ENCODE results near the gene KIF13A.
"Not testable (repeated sequence)": the region's sequence is repeated elsewhere in the genome, so short reads cannot be mapped to it uniquely, and the experiment has no call there.

Gene KIF13A

DNA sequence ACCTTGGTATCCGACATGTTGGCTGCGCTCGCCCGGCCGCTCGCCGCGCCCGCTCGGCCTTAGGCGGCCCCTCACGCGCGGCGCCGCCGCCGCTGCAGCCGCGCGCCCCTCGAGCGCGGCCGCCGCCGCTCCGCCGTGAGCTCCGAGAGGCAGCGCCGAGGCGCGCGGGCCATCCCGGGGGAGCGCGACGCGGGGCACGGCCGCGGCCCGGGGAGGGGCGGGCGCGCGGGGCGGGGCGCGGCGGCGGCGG lies at the start of gene KIF13A:
TSS of gene KIF13A (minus strand) at position 189 of the 250 bp plus-strand sequence. CDS start at position 17, 172 bp downstream.
- DNase-seq: no peak

DNA sequence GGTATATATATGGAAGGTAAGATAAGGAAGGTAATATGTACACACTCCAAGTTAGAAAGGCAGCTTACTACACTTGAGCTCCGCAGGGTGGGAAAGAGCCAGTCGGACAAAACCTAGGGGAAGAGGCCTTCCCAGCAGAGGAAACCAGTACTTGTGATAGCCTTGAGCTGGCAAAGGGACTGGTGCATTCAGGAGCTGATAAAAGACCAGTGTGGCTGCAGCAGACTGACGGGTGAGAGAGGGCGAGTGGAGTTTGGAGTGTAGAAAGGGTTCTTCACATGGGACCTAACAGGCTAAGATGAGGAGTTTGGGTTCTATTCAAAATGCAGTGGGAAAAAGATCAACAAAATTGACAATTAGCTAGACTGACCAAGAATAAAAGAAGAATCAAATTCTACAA lies 49.3 kb upstream of the KIF13A start:
- no peak for DNase-seq

DNA sequence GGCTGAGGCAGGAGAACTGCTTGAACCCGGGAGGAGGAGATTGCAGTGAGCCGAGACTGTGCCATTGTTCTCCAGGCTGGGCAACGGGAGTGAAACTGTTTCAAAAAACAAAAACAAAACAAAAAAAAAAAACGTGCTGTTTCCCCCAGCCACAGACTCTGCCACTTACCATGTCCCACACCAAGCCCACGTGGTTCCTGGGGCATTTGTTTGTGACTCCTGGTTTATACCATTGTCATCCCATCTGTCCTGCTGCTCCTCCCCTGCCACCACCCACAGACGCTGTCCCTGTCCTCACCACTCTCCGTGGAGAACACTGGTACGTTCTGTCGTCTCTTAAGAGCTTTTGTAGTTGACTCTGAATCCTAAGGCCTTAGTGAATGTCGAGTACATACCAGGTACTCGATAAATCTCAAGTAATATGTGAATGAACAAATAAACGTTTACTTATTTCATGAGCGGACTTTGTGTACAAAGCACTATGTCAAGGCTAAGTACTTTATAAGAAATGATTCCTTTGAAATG lies 48.0 kb upstream of the KIF13A start:
- no peak for DNase-seq

DNA sequence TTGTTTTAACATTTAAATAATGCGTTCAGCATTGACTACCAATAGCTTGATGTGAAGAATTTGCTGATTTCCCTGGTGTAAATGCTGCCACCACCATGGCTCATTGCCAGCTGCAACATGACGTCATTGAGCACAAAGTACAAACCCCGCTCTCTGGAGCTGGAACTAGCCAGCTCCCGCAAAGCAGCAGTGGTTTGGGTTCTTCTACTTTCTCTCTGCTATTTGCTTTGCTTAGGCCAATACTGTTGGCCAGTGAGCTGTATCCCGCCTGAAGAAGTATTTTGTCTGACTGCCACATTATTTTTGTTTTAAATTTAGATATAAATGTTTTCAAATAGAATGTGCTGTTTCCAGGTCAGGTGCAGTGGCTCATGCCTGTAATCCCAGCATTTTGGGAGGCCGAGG lies 47.4 kb upstream of the KIF13A start:
- DNase-seq: no peak

DNA sequence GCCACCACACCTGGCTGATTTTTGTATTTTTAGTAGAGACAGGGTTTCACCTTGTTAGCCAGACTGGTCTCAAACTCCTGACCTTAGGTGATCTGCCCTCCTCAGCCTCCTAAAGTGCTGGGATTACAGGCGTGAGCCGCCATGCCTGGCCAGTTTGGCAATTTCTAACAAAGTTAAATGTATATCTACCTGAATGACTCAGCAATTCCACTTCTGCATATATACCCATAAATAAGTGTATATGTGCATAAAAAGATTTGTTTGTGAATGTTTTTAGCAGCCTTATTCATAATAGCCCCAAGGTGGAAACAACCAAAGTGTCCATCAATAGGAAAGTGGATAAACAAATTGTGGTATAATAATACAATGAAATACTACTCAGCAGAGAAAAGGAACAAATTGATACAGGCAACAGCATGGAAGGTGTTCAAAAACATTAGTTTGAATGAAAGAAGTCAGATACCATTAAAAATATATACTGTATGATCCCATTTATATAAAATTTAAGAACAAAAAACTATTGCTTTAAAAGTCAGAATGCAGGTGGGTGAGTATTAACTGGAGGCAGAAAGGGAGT lies 44.3 kb upstream of the KIF13A start:
- DNase-seq: no peak

DNA sequence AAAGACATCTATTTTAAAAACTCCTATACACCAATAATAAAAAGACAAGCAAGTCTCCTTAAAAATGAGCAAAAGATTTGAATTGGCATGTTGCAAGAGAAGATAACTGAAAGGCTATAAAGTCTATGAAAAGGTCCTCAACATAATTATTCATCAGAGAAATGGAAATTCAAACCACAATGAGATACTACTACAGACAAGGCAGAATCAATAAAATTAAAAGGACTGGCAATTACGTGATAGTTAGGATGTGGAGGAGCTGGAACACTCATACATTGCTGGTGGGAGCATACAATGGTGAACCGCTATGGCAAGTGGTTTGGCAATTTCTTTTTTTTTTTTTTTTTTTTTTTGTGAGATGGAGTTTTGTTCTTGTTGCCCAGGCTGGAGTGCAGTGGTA lies 43.8 kb upstream of the KIF13A start:
- no peak for DNase-seq

DNA sequence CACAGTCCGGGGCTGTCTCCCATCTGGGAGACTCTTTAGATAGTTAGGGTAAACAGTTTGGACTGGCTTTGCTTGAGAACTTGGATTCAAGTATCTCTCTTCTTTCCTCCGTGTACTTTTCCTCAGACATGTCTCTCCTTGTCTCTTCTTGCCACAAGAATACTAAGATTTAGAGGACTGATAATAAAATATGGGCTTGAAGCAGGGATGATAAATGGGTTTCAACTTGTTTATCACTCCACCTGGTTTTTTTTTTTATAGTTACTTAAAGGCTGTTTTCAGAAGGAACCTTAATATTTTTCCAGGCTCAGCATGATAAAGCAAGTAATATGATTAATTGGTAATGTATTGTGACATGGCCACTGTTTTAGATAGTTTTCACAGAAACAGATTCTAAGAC lies 40.9 kb upstream of the KIF13A start:
- DNase-seq: no peak

DNA sequence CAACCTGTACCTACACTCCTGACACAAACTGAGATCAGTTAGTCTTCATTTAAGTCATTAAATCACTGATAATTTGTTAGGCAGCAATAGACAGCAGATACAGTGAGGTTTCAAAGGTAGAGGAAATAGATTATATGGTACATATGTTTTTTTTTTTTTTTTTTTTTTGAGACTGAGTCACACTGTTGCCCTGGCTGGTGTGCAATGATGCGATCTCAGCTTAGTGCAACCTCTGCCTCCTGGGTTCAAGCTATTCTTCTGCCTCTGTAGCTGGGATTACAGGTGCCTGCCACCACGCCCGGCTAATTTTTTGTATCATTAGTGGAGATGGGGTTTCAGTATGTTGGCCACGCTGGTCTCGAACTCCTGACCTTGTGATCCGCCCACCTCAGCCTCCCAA lies 38.2 kb upstream of the KIF13A start:
- no peak for DNase-seq

DNA sequence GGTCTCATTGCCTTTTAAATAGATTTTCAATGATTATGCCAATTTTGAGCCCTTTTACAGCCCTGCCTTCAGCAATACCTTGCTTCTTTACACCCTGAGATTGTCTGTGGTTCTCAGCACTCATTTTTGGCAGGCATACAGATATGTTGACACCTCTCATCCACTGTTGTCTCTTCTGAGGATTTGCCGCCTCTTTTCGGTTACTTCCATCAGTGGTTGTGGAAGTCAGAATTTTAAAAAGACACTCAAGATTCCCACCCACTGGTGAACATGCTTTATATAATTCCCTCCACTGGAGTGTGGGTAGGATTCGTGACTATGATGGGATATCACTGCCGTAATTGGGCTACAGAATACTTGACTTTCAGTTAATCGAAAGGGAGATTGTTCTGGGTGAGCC lies 37.4 kb upstream of the KIF13A start:
- no peak for DNase-seq

DNA sequence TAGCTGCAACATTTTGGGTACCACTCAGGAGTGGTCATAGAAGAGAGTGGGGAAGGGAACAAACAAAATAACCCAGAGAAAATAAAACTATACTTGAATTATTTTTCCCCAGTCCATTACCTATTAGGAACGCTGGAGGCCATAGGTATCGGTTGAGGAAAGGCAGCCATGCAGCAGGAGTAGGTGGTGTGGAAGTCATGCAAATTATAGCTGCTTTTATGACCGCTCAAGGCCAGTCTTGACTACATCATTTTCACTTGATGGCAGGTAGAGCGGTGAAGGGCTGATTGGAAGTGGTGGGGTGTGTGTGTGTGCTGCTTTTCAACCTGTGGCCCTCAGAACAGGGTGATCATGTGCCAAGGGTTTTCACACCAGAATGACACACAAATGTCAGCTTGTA lies 36.5 kb upstream of the KIF13A start:
- DNase-seq: no peak

DNA sequence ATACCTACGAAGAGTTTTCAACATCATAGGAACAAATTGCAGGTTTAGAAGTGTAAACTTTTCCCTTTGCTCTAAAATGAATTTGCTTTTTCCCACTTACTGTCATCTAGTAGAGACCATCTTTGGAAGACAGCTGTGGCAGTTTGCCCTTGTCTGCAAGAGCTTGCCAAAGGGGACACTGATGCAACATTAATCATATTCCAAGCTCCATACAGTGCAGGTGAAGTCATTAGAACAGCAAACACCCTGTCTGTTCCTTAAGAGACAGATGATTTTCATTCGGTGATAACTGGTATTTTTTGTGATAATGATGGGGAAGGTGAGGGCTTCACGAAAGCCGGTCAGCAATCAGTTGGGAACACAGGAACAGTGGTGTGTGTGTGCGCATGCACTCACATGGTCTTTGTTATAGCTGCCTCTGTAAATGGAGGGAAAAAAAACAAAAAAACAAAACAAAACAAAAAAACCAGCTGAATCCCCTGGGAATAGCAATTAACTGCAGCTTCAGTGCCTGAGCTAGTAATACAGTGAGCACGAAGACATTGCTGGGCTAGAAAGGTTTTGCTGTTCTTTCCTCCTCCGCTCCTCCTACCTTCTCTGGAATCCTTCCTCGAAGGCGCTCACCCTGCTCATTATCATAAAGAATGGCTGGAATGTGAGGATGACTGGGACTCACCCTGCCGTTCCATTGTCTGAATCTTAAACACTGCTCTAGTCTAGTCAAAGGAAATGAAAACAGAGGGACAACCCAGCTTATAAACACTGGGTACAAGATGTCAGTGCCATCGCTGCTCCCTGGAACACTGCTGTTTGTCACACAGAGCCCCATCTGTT lies 35.2 kb upstream of the KIF13A start:
- DNase-seq: no peak

DNA sequence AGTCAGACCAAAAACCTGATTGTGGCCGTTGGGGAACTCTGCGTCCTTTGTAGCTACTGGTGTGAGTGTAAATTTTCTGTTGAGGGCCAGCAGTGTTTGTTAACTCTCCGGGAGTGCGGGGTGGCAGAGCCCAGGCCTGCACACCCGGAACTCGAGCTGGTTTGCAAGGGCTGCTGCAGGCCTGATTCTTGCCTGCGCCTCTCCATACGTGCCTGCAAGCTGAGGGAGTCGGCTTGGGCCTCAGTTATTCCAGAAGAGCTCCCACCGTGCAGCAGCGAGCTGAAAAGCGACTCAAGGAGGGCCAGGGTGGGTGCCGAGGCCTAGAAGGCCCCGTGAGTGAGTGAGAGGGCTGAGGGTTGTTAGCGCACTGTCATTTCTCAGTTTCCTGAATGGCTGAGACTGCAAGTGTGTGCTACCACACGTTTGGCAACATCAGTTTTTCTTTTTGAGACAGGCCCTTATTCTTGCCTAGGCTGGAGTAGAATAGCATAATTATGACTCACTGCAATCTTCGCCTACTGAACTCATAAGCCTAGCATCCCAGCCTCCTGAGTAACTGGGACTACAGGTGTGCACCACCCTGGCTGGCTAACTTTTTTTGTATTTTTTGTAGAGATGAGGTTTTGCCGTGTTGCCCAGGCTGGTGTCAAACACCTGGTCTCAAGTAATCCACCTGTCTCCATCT lies 33.9 kb upstream of the KIF13A start:
- DNase-seq: no peak

DNA sequence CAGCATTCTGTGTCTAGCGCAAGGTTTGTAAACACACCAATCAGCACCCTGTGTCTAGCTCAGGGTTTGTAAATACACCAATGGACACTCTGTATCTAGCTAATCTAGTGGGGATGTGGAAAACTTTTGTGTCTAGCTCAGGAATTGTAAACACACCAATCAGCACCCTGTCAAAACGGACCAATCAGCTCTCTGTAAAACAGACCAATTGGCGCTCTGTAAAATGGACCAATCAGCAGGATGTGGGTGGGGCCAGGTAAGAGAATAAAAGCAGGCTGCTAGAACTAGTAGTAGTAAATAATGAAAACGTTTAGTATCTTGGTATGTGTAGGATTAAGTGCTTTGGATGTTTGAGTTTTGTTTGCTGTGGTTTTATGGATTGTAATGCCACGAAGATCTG lies 33.1 kb upstream of the KIF13A start:
- DNase-seq: not testable (repeated sequence)

DNA sequence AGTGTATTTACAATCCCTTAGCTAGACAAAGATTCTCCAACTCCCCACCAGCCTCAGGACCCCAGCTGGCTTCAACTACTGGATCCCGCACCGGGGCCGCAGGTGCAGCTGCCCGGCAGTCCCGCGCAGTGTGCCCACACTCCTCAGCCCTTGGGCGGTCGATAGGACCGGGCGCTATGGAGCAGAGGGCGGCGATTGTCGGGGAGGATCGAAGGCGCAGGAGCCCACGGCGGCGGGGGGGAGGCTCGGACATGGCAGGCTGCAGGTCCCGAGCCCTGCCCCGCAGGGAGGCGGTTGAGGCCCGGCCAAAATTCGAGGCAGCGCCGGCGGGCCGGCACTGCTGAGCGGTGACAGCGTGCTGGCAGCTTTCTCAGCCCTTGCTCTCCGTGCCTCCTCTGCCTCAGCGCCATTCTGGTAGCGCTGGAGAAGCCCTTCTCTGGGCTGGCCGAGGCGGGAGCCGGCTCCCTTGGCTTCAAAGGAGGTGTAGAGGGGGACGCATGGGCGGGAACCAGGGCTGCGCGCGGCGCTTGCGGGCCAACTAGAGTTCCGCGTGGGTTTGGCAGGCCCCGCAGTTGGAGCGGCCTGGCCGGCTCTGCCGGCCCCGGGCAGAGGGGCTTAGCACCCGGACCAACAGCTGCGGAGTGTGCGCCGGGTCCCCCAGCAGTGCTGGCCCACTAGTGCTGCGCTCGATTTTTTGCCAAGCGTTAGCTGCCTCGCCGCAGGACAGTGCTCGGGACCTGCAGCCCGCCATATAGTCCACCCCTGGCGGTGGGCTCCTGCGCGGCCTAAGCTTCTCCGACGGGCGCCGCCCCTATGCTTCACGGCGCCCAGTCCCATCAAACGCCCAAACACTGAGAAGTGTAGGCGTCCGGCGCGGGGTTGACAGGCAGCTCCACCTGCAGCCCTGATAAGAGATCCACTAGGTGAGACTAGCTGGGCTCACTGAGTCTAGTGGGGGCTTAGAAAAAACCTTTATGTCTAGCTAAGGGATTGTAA lies 32.4 kb upstream of the KIF13A start:
- no peak for DNase-seq

DNA sequence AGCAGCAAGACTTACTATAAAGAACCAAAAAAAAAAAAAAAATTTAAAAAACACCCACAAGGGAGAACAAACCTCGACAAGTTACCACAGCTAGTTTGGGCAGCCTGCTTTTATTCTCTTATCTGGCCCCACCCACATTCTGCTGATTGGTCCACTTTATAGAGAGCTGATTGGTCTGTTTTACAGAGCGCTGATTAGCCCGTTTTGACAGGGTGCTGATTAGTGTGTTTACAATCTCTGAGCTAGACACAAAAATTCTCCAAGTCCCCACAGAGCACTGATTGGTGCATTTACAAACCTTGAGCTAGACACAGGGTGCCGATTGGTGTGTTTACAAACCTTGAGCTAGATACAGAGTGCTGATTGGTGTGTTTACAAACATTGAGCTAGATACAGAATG lies 31.7 kb upstream of the KIF13A start:
- not testable (repeated sequence) for DNase-seq

DNA sequence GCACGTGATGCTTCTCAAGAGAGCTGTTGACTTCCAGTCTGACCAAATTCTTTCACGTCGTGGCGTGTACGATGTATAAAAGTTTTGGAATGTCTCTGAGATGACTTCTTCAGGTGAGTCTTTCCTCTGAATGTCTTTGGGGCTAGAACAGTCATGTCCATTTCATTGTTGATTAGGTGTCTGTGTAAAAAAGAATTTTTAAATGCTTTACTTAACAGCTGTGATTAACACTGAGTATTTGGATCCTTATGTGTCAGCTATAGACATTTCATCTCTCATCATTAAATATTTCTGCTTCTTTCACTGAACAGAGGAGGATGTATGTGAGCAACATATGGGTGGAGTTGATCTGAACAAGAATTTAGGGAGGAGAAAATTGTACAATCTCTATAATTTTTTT lies 29.3 kb upstream of the KIF13A start:
- DNase-seq: no peak

DNA sequence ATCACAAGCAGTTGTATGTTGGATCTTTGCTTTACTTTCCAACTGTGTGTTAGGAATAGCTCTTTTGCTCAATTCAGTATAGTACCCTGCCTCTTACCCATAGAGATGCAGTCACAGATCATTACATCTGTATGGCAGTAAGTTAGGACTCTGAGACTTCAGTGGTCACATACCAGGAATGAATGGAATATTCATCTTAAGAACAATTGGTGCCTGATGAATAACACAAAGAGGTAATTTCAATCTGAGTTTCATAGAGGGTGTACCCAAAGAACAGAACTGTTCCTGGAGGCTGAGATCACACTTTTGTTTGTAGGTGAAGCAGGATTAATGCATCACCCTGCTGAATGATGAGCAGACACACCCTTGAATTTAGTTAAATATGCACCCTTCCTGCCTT lies 28.7 kb upstream of the KIF13A start:
- no peak for DNase-seq

DNA sequence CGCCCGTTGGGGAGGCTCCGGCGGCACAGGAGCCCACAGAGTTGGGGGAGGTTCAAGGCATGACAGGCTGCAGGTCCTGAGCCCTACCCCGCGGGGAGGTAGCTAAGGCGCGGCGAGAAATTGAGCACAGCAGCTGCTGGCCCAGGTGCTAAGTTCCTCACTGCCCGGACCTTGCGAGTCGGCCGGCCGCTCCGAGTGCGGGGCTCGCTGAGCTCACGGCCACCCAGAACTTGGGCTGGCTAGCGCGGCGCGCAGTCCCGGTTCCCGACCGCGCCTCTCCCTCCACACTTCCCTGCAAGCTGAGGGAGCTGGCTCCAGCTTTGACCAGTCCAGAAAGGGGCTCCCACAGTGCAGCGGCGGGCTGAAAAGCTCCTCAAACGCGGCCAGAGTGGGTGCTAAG lies 23.9 kb upstream of the KIF13A start:
- no peak for DNase-seq

DNA sequence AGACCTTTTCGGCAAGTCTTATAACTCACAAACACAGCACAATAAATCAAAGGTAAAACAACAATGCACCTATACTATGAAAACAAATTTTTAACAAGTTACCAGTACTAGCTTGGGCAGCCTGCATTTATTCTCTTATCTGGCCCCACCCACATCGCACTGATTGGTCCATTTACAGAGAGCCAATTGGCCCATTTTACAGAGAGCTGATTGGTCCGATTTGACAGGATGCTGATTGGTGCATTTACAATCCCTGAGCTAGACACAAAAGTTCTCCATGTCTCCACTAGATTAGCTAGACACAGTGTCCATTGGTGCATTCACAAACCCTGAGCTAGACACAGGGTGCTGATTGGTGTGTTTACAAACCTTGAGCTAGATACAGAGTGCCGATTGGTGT lies 23.1 kb upstream of the KIF13A start:
- DNase-seq: not testable (repeated sequence)

DNA sequence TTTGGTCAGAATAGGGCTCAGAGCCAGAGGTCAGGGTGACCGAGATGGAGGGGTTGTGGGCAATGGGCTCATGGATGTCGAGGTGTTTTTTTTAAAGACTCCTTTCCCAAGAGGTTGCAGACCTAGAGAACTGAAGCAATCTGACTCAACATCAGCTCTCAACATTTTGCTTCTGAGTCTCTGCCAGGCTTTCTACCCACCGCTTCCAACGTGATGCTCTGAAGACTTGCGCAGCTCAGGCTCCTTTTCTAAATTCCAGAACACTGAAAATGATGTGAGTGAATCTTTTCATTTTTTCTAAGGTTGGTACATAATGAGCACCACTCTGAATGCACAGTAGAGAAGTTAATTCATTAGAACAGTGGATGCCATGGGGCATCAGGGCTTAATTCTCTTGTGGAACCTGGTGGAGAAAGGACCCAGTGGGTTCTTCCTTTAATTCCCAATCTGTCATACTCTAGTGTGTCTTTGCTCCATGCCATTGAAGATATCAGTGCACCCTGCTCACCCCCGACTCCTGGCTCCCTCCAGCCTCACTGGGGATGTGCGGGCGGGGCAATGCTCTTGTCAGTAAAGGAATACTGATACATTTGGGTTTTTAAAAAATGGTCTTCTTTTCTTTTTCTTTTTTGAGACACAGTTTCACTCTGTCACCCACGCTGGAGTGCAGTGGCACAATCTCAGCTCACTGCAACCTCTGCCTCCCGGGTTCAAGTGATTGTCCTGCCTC lies 17.0 kb upstream of the KIF13A start:
- DNase-seq: no peak

DNA sequence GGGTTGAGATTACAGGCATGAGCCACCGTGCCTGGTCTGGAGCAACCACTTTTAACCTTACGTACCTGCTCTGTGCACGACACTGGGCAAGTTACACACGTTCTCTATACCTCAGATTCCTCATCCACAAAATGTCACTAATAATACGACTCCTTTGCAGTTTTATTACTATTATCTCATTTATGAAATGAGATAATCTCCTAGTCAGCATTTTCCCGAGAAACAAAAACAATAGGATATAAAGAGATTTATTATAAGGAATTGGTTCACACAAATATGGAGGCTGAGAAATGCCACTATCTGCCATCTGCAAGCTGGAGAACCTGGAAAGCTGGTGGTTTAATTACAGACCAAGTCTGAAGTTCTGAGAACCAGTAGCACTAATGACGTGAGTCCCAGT lies 12.0 kb upstream of the KIF13A start:
- DNase-seq: no peak

DNA sequence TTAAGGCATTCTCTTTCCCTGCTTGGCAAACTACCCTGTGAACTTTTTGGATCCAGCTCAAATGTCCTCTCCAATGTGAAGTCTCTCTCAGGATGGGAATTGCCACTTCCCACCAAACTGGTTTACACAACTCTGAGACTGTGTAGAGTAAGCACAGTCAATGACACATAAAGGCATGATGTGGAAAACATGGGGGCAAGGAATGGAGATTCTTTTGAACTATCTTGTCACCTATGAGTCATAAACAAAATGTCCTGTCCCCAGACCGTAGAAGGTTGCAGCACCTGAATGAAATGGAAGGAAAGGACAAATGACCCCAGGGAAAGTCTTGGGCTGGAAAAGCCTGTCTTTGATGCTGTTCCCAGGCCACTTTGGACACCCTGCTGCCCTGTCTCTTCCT lies 11.0 kb upstream of the KIF13A start:
- DNase-seq: no peak

All from activated CD4-positive, CD25-positive, alpha-beta regulatory T cell (primary cell).